Stimulated activated CD4-positive, alpha-beta T cell treated with anti-CD3 and anti-CD28 coated beads, Interleukin-15, amount 100 ng/mL, for 24 hours (primary cell): ENCODE measurements around the gene RPS15.

ENCODE experiments used
- DNase-seq: peaks from one replicate; pipeline ENCODE4 v3.0.0-alpha.2; 2020

RPS15 gene

GRCh38 chr19:1455336-1456120, 17.3 kb downstream of the RPS15 start:
- DNase-seq, result peak; percentile 72

- no peak for DNase-seq
These were observed 18.1 kb downstream of the RPS15 start for GRCh38 chr19:1456121-1456900.

GRCh38 chr19:1457031-1457739, 19.0 kb downstream of the RPS15 start:
- no peak for DNase-seq

GRCh38 chr19:1457892-1458291, 19.7 kb downstream of the RPS15 start:
- DNase-seq, result no peak

- DNase-seq, result no peak
These were observed 21.3 kb downstream of the RPS15 start for GRCh38 chr19:1459479-1459878.

GRCh38 chr19:1460033-1460995, 22.1 kb downstream of the RPS15 start:
- no peak for DNase-seq

GRCh38 chr19:1461862-1462261, 23.7 kb downstream of the RPS15 start:
- DNase-seq, result no peak

GRCh38 chr19:1465191-1466016, 27.2 kb downstream of the RPS15 start:
- peak; percentile 60 for DNase-seq

- DNase-seq, result no peak
These were observed 27.8 kb downstream of the RPS15 start for GRCh38 chr19:1466018-1466460.

GRCh38 chr19:1466461-1467214, 28.4 kb downstream of the RPS15 start:
- DNase-seq, result peak; percentile 16

GRCh38 chr19:1467215-1467489, 29.0 kb downstream of the RPS15 start:
- no peak for DNase-seq

- DNase-seq, result peak; percentile 9
These were observed 29.5 kb downstream of the RPS15 start for GRCh38 chr19:1467490-1468273.

GRCh38 chr19:1468274-1468820, 30.2 kb downstream of the RPS15 start:
- DNase-seq, result no peak

- peak; percentile 71 for DNase-seq
These were observed 30.6 kb downstream of the RPS15 start for GRCh38 chr19:1468821-1469254.

- DNase-seq, result peak; percentile 57
These were observed 31.3 kb downstream of the RPS15 start for GRCh38 chr19:1469255-1470054.

- DNase-seq, result no peak
These were observed 31.8 kb downstream of the RPS15 start for GRCh38 chr19:1470055-1470304.

- peak; percentile 85 for DNase-seq
These were observed 32.3 kb downstream of the RPS15 start for GRCh38 chr19:1470305-1471009.

- peak; percentile 52 for DNase-seq
These were observed 32.9 kb downstream of the RPS15 start for GRCh38 chr19:1471010-1471514.
